GM11168 (cell line): ENCODE data around the gene PHF11.
"Not testable (repeated sequence)": the region's sequence is repeated elsewhere in the genome, so short reads cannot be mapped to it uniquely, and the experiment has no call there.

Source experiments
- in situ Hi-C: fragments of 300-500 bp; cut with MboI; formaldehyde crosslinking; loops from one replicate; pipeline ENCODE4 v1.12.0; 2022; ENCODE audit warnings: low sequenced_read_pairs; ENCODE audit not compliant: unreplicated experiment

PHF11 gene

GRCh38 chr13:49496837-49497236, 1.1 kb downstream of the PHF11 start:
- in situ Hi-C loops: not testable (repeated sequence)

GRCh38 chr13:49497272-49497671, 1.5 kb downstream of the PHF11 start:
- in situ Hi-C loops: no loop called here

GRCh38 chr13:49498206-49498605, 2.5 kb downstream of the PHF11 start:
- in situ Hi-C loops: no loop called here

GRCh38 chr13:49499889-49500660, 4.3 kb downstream of the PHF11 start:
- in situ Hi-C loops: no loop called here

GRCh38 chr13:49502954-49503353, 7.2 kb downstream of the PHF11 start:
- in situ Hi-C loops: no loop called here

GRCh38 chr13:49503951-49504350, 8.2 kb downstream of the PHF11 start:
- in situ Hi-C loops: no loop called here

GRCh38 chr13:49512578-49512977, 16.8 kb downstream of the PHF11 start:
- in situ Hi-C loops: no loop called here

GRCh38 chr13:49516467-49516866, 20.7 kb downstream of the PHF11 start:
- in situ Hi-C loops: no loop called here

- in situ Hi-C loops: no loop called here
Observed at GRCh38 chr13:49517461-49517860, 21.7 kb downstream of the PHF11 start.

GRCh38 chr13:49521224-49521623, 25.5 kb downstream of the PHF11 start:
- in situ Hi-C loops: no loop called here

- in situ Hi-C loops: no loop called here
Observed at GRCh38 chr13:49524740-49525501, 29.2 kb downstream of the PHF11 start.

- in situ Hi-C loops: no loop called here
Observed at GRCh38 chr13:49527123-49527522, 31.4 kb downstream of the PHF11 start.

- in situ Hi-C loops: no loop called here
Observed at GRCh38 chr13:49528161-49528560, 32.4 kb downstream of the PHF11 start.

GRCh38 chr13:49530457-49530856, 34.7 kb downstream of the PHF11 start:
- in situ Hi-C loops: no loop called here

GRCh38 chr13:49532593-49532992, 36.8 kb downstream of the PHF11 start:
- in situ Hi-C loops: no loop called here

- in situ Hi-C loops: no loop called here
Observed at GRCh38 chr13:49533011-49533410, 37.3 kb downstream of the PHF11 start.

GRCh38 chr13:49533591-49534269, 38.0 kb downstream of the PHF11 start:
- in situ Hi-C loops: no loop called here

- in situ Hi-C loops: no loop called here
Observed at GRCh38 chr13:49536144-49536873, 40.6 kb downstream of the PHF11 start.

- in situ Hi-C loops: no loop called here
Observed at GRCh38 chr13:49538404-49538803, 42.7 kb downstream of the PHF11 start.

- in situ Hi-C loops: no loop called here
Observed at GRCh38 chr13:49539313-49539712, 43.6 kb downstream of the PHF11 start.
